BJ (cell line): Measurements from ENCODE around the gene COX5B. TPM values are rescaled to one million over a fixed set of nuclear protein-coding genes. Genes with fewer than 3 reads are reported as not detected.
"Not testable (repeated sequence)": the region's sequence is repeated elsewhere in the genome, so short reads cannot be mapped to it uniquely, and the experiment has no call there.

Source experiments
- CTCF ChIA-PET: fragments of 350-600 bp; formaldehyde crosslinking; extraction: SDS; loops from one replicate; lab custom pipeline; 2021; ENCODE audit warnings: antibody characterized with exemption, inconsistent platforms; lab: Yijun Ruan, JAX
- POLR2A ChIA-PET: fragments of 300-600 bp; sonication (Branson Sonifier 250); formaldehyde crosslinking; extraction: SDS; loops from one replicate; lab custom pipeline; 2021; ENCODE audit warnings: antibody characterized with exemption; lab: Charles Lee
- DNase-seq: peaks from one replicate; pipeline ENCODE4 v3.0.0-alpha.2; 2011; ENCODE audit warnings: low read depth
- H3K27me3 ChIP-seq: 2 replicates; pipeline ENCODE4 v1.6.0; 2011; ENCODE audit warnings: low read length; ENCODE audit not compliant: control insufficient read depth, insufficient read depth
- H3K36me3 ChIP-seq: 2 replicates; pipeline ENCODE4 v1.5.1; 2011; ENCODE audit warnings: low read length; ENCODE audit not compliant: control insufficient read depth, insufficient read depth
- H3K4me3 ChIP-seq: 2 replicates; pipeline ENCODE4 v1.5.1; 2011; ENCODE audit warnings: low read depth, mild to moderate bottlenecking, control low read depth, low read length
- CTCF ChIP-seq: IDR thresholded peaks from 2 replicates; pipeline ENCODE4 v1.5.1; 2011; ENCODE audit warnings: low read depth, mild to moderate bottlenecking, control low read depth, inconsistent platforms, low read length, moderate library complexity; ENCODE audit not compliant: insufficient read depth
- polyA plus RNA-seq: library from polyadenylated mRNA; depleted of rRNA; stranded (reverse); fragments of >200 nt; gene quantifications from 2 replicates; pipeline ENCODE4 v1.2.3, GENCODE V29; 2011

The COX5B gene
- polyA plus RNA-seq, 1 experiment: 358 TPM

DNA sequence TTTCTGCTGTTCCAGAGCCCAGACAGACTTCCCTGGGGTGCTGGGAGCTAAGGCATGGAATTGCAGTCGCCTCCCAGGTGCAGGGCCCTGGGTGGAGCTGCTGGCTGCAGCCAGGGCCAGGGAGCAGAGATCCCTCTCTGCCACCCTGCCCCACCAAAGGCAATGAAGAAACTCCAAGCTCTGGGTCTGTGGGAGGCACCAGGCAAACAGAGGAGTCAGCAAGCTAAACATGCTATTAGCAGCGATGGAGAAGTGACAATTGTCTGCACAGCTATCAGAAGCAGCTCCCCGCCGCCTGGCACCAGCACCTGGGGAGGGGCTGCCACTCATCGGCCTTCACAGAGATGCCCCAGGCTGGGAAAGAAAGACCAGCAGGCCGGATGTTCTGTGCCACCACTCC lies 28.0 kb upstream of the COX5B start:
- Histone ChIP-seq H3K4me3 (no peak overlapping the region), H3K27me3 (no peaks in the 10 kb centered on the region), H3K36me3 (no peaks in the 10 kb centered on the region)
- ChIA-PET CTCF (no interaction called here), POLR2A (no interaction called here)
- DNase-seq: no peak
- no peak for TF ChIP-seq CTCF

GRCh38 chr2:97618939-97619827 lies 26.7 kb upstream of the COX5B start:
- POLR2A ChIA-PET, H3K36me3 ChIP-seq, DNase-seq, H3K4me3 ChIP-seq, H3K27me3 ChIP-seq, CTCF ChIA-PET: not testable (repeated sequence)

DNA sequence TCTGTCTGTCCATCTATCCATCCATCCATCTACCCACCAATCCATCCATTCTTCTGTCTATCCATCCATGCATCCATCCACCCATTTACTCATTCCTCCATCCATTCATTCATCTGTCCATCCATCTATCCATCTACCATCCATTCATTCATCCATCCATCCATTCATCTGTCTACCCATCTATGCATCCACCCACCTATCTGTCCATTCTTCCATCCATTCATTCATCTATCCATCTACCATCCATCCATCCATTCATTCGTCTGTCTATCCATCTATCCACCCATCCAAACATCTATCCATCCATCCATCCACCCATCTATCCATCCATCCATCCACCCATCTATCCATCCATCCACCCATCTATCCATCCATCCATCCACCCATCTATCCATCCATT lies 25.4 kb upstream of the COX5B start:
- CTCF ChIA-PET, POLR2A ChIA-PET, H3K27me3 ChIP-seq, DNase-seq, H3K4me3 ChIP-seq, H3K36me3 ChIP-seq: not testable (repeated sequence)

GRCh38 chr2:97622976-97623375 lies 22.9 kb upstream of the COX5B start:
- CTCF ChIA-PET, DNase-seq, POLR2A ChIA-PET, H3K4me3 ChIP-seq, H3K27me3 ChIP-seq, H3K36me3 ChIP-seq: not testable (repeated sequence)

- H3K36me3 ChIP-seq, CTCF ChIA-PET, POLR2A ChIA-PET, H3K4me3 ChIP-seq, H3K27me3 ChIP-seq, DNase-seq: not testable (repeated sequence)
Measured at GRCh38 chr2:97625354-97626048, 20.4 kb upstream of the COX5B start.

- DNase-seq, H3K27me3 ChIP-seq, H3K4me3 ChIP-seq, CTCF ChIA-PET, POLR2A ChIA-PET, H3K36me3 ChIP-seq: not testable (repeated sequence)
Measured at GRCh38 chr2:97626049-97626430, 19.8 kb upstream of the COX5B start.

GRCh38 chr2:97644023-97644717 lies 1.7 kb upstream of the COX5B start:
- no peak for DNase-seq
- POLR2A ChIA-PET: no interaction called here
- CTCF ChIA-PET: interaction anchor here (1.0 kb wide), 1 partner anchor 53 kb away, joined by 3 read pairs; no protein-coding TSS in a partner anchor
- no peak for TF ChIP-seq CTCF
- no peaks in the 10 kb centered on the region for H3K27me3 ChIP-seq
- peaks cover 9% of the 10 kb centered on the region for H3K36me3 ChIP-seq
- H3K4me3 ChIP-seq: no peak overlapping the region
